H1 (cell line): ENCODE data around the gene MEI1. TPM values are rescaled to one million over a fixed set of nuclear protein-coding genes. Genes with fewer than 3 reads are reported as not detected.

ENCODE experiments used
- CTCF ChIA-PET: fragments of 300-600 bp; sonication (Branson Sonifier 250); formaldehyde crosslinking; loops from one replicate; lab custom pipeline; 2021; ENCODE audit not compliant: partially characterized antibody; lab: Charles Lee
- POLR2A ChIA-PET: fragments of 300-600 bp; sonication (Branson Sonifier 250); formaldehyde crosslinking; loops from one replicate; lab custom pipeline; 2021; ENCODE audit warnings: inconsistent platforms; ENCODE audit not compliant: partially characterized antibody; lab: Charles Lee
- DNase-seq, 2 experiments: peaks; one replicate each; pipeline versions ENCODE4 v3.0.0 to v3.0.0-alpha.2; 2010 to 2022; ENCODE audit warnings: low spot score in 2 of 2, low read depth in 1 of 2, mixed read lengths in 1 of 2
- FAIRE-seq: peaks from 2 replicates; lab custom pipeline; 2011; peaks lifted over from hg19 to GRCh38; lab: Jason Lieb, UNC
- H2AFZ ChIP-seq: 2 replicates; pipeline ENCODE4 v1.8.1; 2012; ENCODE audit warnings: low read length, inconsistent platforms
- H2AK5ac ChIP-seq: 2 replicates; pipeline ENCODE4 v1.6.1; 2013; ENCODE audit warnings: low read depth, low read length
- H2BK120ac ChIP-seq: replicated peaks from 2 replicates; pipeline ENCODE3; 2013; ENCODE audit warnings: low read depth, low read length, inconsistent platforms
- H2BK12ac ChIP-seq: 2 replicates; pipeline ENCODE4 v1.6.1; 2013; ENCODE audit warnings: low read depth, low read length
- H2BK15ac ChIP-seq: 2 replicates; pipeline ENCODE4 v1.6.1; 2013; ENCODE audit warnings: low read length
- H2BK20ac ChIP-seq: 2 replicates; pipeline ENCODE4 v1.6.1; 2013; ENCODE audit warnings: low read length
- H2BK5ac ChIP-seq: 2 replicates; pipeline ENCODE4 v1.6.1; 2013; ENCODE audit warnings: low read depth, low read length
- H3K14ac ChIP-seq: 2 replicates; pipeline ENCODE4 v1.6.1; 2013; ENCODE audit warnings: inconsistent platforms; ENCODE audit not compliant: insufficient read length
- H3K18ac ChIP-seq: 2 replicates; pipeline ENCODE4 v1.6.1; 2013; ENCODE audit warnings: low read length; ENCODE audit errors: extremely low read depth
- H3K23ac ChIP-seq: 2 replicates; pipeline ENCODE4 v1.6.1; 2013; ENCODE audit warnings: inconsistent platforms; ENCODE audit not compliant: insufficient read length
- H3K23me2 ChIP-seq: 2 replicates; pipeline ENCODE4 v1.6.1; 2013; ENCODE audit warnings: low read depth, low read length
- H3K27ac ChIP-seq: 2 replicates; pipeline ENCODE4 v1.6.1; 2011; ENCODE audit warnings: low read depth, low read length, inconsistent platforms
- H3K27me3 ChIP-seq, 4 experiments: replicated peaks in 1 of 4; 1 replicate in 1 of 4; 2 replicates in 3 of 4; pipeline versions ENCODE4 v1.6.1 to v1.8.1; 2011 to 2013; ENCODE audit warnings: low read length in 3 of 4, mild to moderate bottlenecking in 3 of 4, inconsistent platforms in 2 of 4, mixed read lengths in 2 of 4, moderate library complexity in 1 of 4; ENCODE audit not compliant: control insufficient read depth in 3 of 4, insufficient read depth in 3 of 4; ENCODE audit errors: extremely low read depth in 1 of 4
- H3K36me3 ChIP-seq, 4 experiments: 2 replicates each; pipeline versions ENCODE4 v1.6.1 to v1.8.1; 2011 to 2013; ENCODE audit warnings: mild to moderate bottlenecking in 4 of 4, low read length in 3 of 4, moderate library complexity in 2 of 4, control low read depth in 1 of 4, inconsistent platforms in 1 of 4; ENCODE audit not compliant: insufficient read depth in 4 of 4, control insufficient read depth in 2 of 4
- H3K4ac ChIP-seq: replicated peaks from 2 replicates; pipeline ENCODE3; 2013; ENCODE audit warnings: low read length, low read depth, mixed read lengths, inconsistent platforms; ENCODE audit not compliant: insufficient read length
- H3K4me1 ChIP-seq, 4 experiments: replicated peaks in 1 of 4; 1 replicate in 1 of 4; 2 replicates in 3 of 4; pipeline versions ENCODE4 v1.6.1 to v1.8.1; 2011 to 2013; ENCODE audit warnings: low read length in 3 of 4, inconsistent platforms in 2 of 4, mixed read lengths in 1 of 4; ENCODE audit not compliant: insufficient read depth in 4 of 4, control insufficient read depth in 3 of 4
- H3K4me2 ChIP-seq, 2 experiments: 2 replicates each; pipeline versions ENCODE4 v1.6.1 to v1.8.1; 2011 to 2013; ENCODE audit warnings: low read depth in 2 of 2, low read length in 2 of 2, control low read depth in 1 of 2, inconsistent platforms in 1 of 2, mild to moderate bottlenecking in 1 of 2; ENCODE audit not compliant: insufficient read depth in 1 of 2
- H3K4me3 ChIP-seq, 4 experiments: fragments of 200-600, 300-600 bp in 1 of 4; sonication (generic), shearing (Covaris generic), sonication (Bioruptor Twin) in 1 of 4; 2 replicates each; pipeline versions ENCODE4 v1.5.1 to v1.8.1; 2011 to 2016; ENCODE audit warnings: low read length in 4 of 4, low read depth in 3 of 4, control low read depth in 2 of 4, inconsistent platforms in 2 of 4, mild to moderate bottlenecking in 2 of 4, mixed read lengths in 1 of 4, moderate library complexity in 1 of 4; ENCODE audit not compliant: insufficient read depth in 2 of 4; ENCODE audit errors: extremely low read depth in 1 of 4
- H3K56ac ChIP-seq: replicated peaks from 2 replicates; pipeline ENCODE3; 2013; ENCODE audit warnings: low read depth, mild to moderate bottlenecking, mixed read lengths, low read length, inconsistent platforms; ENCODE audit not compliant: insufficient read length
- H3K79me1 ChIP-seq: 2 replicates; pipeline ENCODE4 v1.6.1; 2013; ENCODE audit warnings: low read depth, low read length, control low read depth
- H3K79me2 ChIP-seq, 2 experiments: 2 replicates each; pipeline versions ENCODE4 v1.6.1 to v1.8.1; 2012 to 2013; ENCODE audit warnings: low read length in 2 of 2, mild to moderate bottlenecking in 2 of 2, inconsistent platforms in 1 of 2; ENCODE audit not compliant: insufficient read depth in 2 of 2, control insufficient read depth in 1 of 2
- H3K9ac ChIP-seq, 4 experiments: replicated peaks in 1 of 4; 1 replicate in 1 of 4; 2 replicates in 3 of 4; pipeline versions ENCODE4 v1.6.1 to v1.8.1; 2011 to 2013; ENCODE audit warnings: low read depth in 3 of 4, low read length in 3 of 4, control low read depth in 2 of 4, mild to moderate bottlenecking in 2 of 4, moderate library complexity in 2 of 4, inconsistent platforms in 1 of 4; ENCODE audit errors: extremely low read depth in 1 of 4
- H3K9me3 ChIP-seq, 2 experiments: 2 replicates each; pipeline versions ENCODE4 v1.6.1 to v1.8.1; 2012 to 2013; ENCODE audit warnings: mild to moderate bottlenecking in 2 of 2, moderate library complexity in 2 of 2, control low read depth in 1 of 2, inconsistent platforms in 1 of 2, low read depth in 1 of 2, low read length in 1 of 2, mixed read lengths in 1 of 2; ENCODE audit not compliant: insufficient read depth in 2 of 2
- H4K20me1 ChIP-seq, 2 experiments: replicated peaks in 1 of 2; 2 replicates each; pipeline versions ENCODE3 to v1.8.1; 2011 to 2013; ENCODE audit warnings: inconsistent platforms in 2 of 2, low read length in 2 of 2, mild to moderate bottlenecking in 1 of 2; ENCODE audit not compliant: insufficient read depth in 2 of 2, control insufficient read depth in 1 of 2
- H4K5ac ChIP-seq: 2 replicates; pipeline ENCODE4 v1.6.1; 2013; ENCODE audit warnings: low read length, low read depth, mixed read lengths, inconsistent platforms; ENCODE audit not compliant: insufficient read length
- H4K8ac ChIP-seq: 2 replicates; pipeline ENCODE4 v1.8.0; 2013; ENCODE audit warnings: mild to moderate bottlenecking, moderate library complexity, low read length, inconsistent platforms; ENCODE audit not compliant: insufficient read depth; ENCODE audit errors: extremely low read depth
- H4K91ac ChIP-seq: replicated peaks from 2 replicates; pipeline ENCODE3; 2013; ENCODE audit warnings: low read length, mixed read lengths, inconsistent platforms; ENCODE audit not compliant: insufficient read length
- ASH2L ChIP-seq: fragments of 200-600, 300-600 bp; sonication (generic); IDR thresholded peaks from one replicate; pipeline ENCODE4 v1.7.1; 2017; ENCODE audit warnings: low read length
- CBX5 ChIP-seq: fragments of 300-800, 300-1000 bp; sonication (generic); IDR thresholded peaks from 2 replicates; pipeline ENCODE4 v1.7.1; 2016; ENCODE audit warnings: antibody characterized with exemption, low read length, low read depth
- CEBPB ChIP-seq: IDR thresholded peaks from 2 replicates; pipeline ENCODE4 v1.6.1; 2012; ENCODE audit warnings: low read depth, low read length
- CTCF ChIP-seq, 3 experiments: IDR thresholded peaks; 1 replicate in 2 of 3; 2 replicates in 1 of 3; pipeline versions ENCODE4 v1.5.1 to v1.6.1; 2011; ENCODE audit warnings: low read length in 3 of 3, mild to moderate bottlenecking in 3 of 3, inconsistent platforms in 2 of 3, low read depth in 1 of 3, moderate library complexity in 1 of 3; ENCODE audit not compliant: insufficient read depth in 1 of 3; ENCODE audit errors: control extremely low read depth in 1 of 3
- GABPA ChIP-seq: IDR thresholded peaks from 2 replicates; pipeline ENCODE4 v1.6.1; 2011; ENCODE audit warnings: mild to moderate bottlenecking, low read length, moderate library complexity, borderline replicate concordance; ENCODE audit not compliant: insufficient read depth
- HDAC6 ChIP-seq: IDR thresholded peaks from one replicate; pipeline ENCODE4 v1.7.1; 2012; ENCODE audit warnings: low read depth, mild to moderate bottlenecking, inconsistent platforms, low read length, moderate library complexity
- KDM1A ChIP-seq: fragments of 200-600, 300-600 bp; sonication (generic); IDR thresholded peaks from 2 replicates; pipeline ENCODE4 v1.7.1; 2016; ENCODE audit warnings: mild to moderate bottlenecking, low read length, borderline replicate concordance
- MAFK ChIP-seq: IDR thresholded peaks from 2 replicates; pipeline ENCODE4 v1.6.1; 2012; ENCODE audit warnings: low read depth, mild to moderate bottlenecking, improper control_type of control experiment, low read length
- NRF1 ChIP-seq: IDR thresholded peaks from 2 replicates; pipeline ENCODE4 v1.6.1; 2011; ENCODE audit warnings: mild to moderate bottlenecking, low read depth, low read length, improper control_type of control experiment
- RXRA ChIP-seq: IDR thresholded peaks from 2 replicates; pipeline ENCODE4 v1.6.1; 2011; ENCODE audit warnings: low read depth, mild to moderate bottlenecking, low read length, moderate library complexity; ENCODE audit not compliant: insufficient read depth
- SP1 ChIP-seq: IDR thresholded peaks from 2 replicates; pipeline ENCODE4 v1.6.1; 2011; ENCODE audit warnings: low read depth, low read length
- WGBS, 2 experiments: shearing (Covaris generic) in 1 of 2; methylation state at CpG; one replicate each; pipeline versions ENCODE4 v1.1.6 to v1.1.7; 2013 to 2015; ENCODE audit warnings: low lambda C conversion rate in 2 of 2, mixed read lengths in 2 of 2, inconsistent platforms in 1 of 2, low coverage in 1 of 2, missing lambda C conversion rate in 1 of 2; ENCODE audit not compliant: insufficient replicate concordance in 2 of 2, insufficient coverage in 1 of 2, insufficient read length in 1 of 2; ENCODE audit errors: extremely low coverage in 1 of 2, missing lambda C conversion rate in 1 of 2; 5-methylcytosine and 5-hydroxymethylcytosine counted together
- polyA plus RNA-seq, 7 experiments: library from polyadenylated mRNA; depleted of rRNA in 3 of 7; stranded (reverse) in 5 of 7; unstranded in 2 of 7; fragments of >200 nt in 5 of 7; fragments of 200-250 nt in 2 of 7; gene quantifications; 1 replicate in 5 of 7; 2 replicates in 1 of 7; 4 replicates in 1 of 7; pipeline versions ENCODE4 v1.2.1 to v1.2.3, GENCODE V29; 2011 to 2013; ENCODE audit warnings: missing spikeins in 2 of 7, mixed read lengths in 2 of 7
- total RNA-seq: library from RNA; stranded (reverse); fragmentation: NEBNext Ultra II Directional; extraction: Animal tissue kit (Norgen Biotek cat#: 25700); gene quantifications from 2 replicates; pipeline ENCODE4 v1.2.1, GENCODE V29; 2021

Gene MEI1
- total and polyA plus RNA-seq, 2 of the 8 experiments (the other 6 are each of a cell fraction or from before 2014, with no cell fraction given) = 0.27 to 0.54 TPM

DNA sequence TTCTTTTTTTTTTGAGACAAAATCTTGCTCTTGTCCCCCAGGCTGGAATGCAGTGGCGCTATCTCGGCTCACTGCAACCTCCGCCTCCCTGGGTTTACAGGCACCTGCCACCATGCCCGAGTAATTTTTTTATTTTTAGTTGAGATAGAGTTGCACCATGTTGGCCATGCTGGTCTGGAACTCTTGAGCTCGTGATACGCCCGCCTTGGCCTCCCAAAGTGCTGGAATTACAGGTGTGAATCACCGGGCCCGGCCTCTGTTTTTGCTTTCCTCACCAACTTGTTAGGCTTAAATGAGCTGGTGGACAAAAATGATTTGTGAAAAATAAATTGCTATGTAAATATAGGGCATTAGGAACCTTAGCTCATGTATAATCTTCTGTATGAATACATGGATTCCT lies 3.5 kb downstream of the MEI1 start:
- Histone ChIP-seq H3K27me3 (peaks cover 0 to 10% (median 6%) of the 10 kb centered on the region in 4 experiments; a peak in 6 of 7 replicates), H3K79me1 (no peaks in the 10 kb centered on the region), H3K23me2 (no peaks in the 10 kb centered on the region), H3K9ac (no peak overlapping the region), H3K23ac (no peak overlapping the region), H4K91ac (no peak overlapping the region), H2BK120ac (no peak overlapping the region), H4K20me1 (no peaks in the 10 kb centered on the region), H4K8ac (no peak overlapping the region), H2AFZ (no peak overlapping the region), H3K14ac (no peak overlapping the region), H3K9me3 (peaks cover 0 to 7% of the 10 kb centered on the region in 2 experiments; a peak in 1 of 4 replicates), H4K5ac (no peak overlapping the region), H3K36me3 (no peaks in the 10 kb centered on the region), H3K56ac (no peak overlapping the region), H3K79me2 (no peaks in the 10 kb centered on the region), H3K27ac (no peak overlapping the region), H3K4me3 (no peak overlapping the region), H2BK5ac (no peak overlapping the region), H3K4me2 (no peak overlapping the region), H2BK12ac (no peak overlapping the region), H3K18ac (no peak overlapping the region), H2BK15ac (no peak overlapping the region), H3K4me1 (peaks cover 0 to under 1% (median 0%) of the 10 kb centered on the region in 4 experiments; a peak in 2 of 7 replicates), H3K4ac (no peak overlapping the region), H2AK5ac (no peak overlapping the region), H2BK20ac (no peak overlapping the region)
- WGBS, 2 experiments = 91% methylated on average over 9 of the region's 9 CpGs; no CpG with 5 or more reads in 1 of the 2 experiments
- POLR2A ChIA-PET = interaction anchor here (1.4 kb wide), 1 partner anchor 98 kb away, joined by 3 read pairs; the partner anchor contains the start of gene CCDC134
- TF ChIP-seq MAFK = no peak
- TF ChIP-seq CEBPB = no peak
- TF ChIP-seq ASH2L = no peak
- no peak for TF ChIP-seq SP1
- no peak for TF ChIP-seq GABPA
- TF ChIP-seq KDM1A = no peak
- no peak for TF ChIP-seq HDAC6
- TF ChIP-seq RXRA = no peak
- TF ChIP-seq NRF1 = no peak
- no peak for TF ChIP-seq CBX5
- TF ChIP-seq CTCF (IDR thresholded peaks at IDR 0.05; ENCODE audit: control extremely low read depth in 1 of 3, insufficient read depth in 1 of 3, low read depth in 1 of 3, low read length in 3 of 3) = no peak
- no peak for FAIRE-seq
- CTCF ChIA-PET = interaction anchor here (1.0 to 1.1 kb wide), 2 partner anchors 36 to 60 kb away, joined by 3 read pairs; no protein-coding TSS in a partner anchor
- DNase-seq = no peak
